ENCODE data around the gene ZAR1L. TPM values are rescaled to one million over a fixed set of nuclear protein-coding genes. Genes with fewer than 3 reads are reported as not detected.

ZAR1L gene
- total RNA-seq, 3 donors from 2014 or later = not detected

GRCh38 chr13:32310134-32310706, 4.9 kb downstream of the ZAR1L start:
- Histone ChIP-seq H3K4me3 (no peak overlapping the region), H3K36me3 (ENCODE audit: low read depth) (no peaks in the 10 kb centered on the region), H3K4me1 (ENCODE audit: low read depth) (no peaks in the 10 kb centered on the region), H3K9me3 (no peaks in the 10 kb centered on the region)
- TF ChIP-seq CTCF (IDR thresholded peaks at IDR 0.05) = peak; percentile 70
- DNase-seq (peak in 1 of 3 donors; percentile 31), ATAC-seq (peak; percentile 80)
- intact Hi-C loops (cut with DNase I, micrococcal nuclease) = loop anchor here in 1 of 2 donors (10.0 kb wide), 1 partner anchor 115 kb away; the partner anchor contains the start of gene N4BP2L1

DNA sequence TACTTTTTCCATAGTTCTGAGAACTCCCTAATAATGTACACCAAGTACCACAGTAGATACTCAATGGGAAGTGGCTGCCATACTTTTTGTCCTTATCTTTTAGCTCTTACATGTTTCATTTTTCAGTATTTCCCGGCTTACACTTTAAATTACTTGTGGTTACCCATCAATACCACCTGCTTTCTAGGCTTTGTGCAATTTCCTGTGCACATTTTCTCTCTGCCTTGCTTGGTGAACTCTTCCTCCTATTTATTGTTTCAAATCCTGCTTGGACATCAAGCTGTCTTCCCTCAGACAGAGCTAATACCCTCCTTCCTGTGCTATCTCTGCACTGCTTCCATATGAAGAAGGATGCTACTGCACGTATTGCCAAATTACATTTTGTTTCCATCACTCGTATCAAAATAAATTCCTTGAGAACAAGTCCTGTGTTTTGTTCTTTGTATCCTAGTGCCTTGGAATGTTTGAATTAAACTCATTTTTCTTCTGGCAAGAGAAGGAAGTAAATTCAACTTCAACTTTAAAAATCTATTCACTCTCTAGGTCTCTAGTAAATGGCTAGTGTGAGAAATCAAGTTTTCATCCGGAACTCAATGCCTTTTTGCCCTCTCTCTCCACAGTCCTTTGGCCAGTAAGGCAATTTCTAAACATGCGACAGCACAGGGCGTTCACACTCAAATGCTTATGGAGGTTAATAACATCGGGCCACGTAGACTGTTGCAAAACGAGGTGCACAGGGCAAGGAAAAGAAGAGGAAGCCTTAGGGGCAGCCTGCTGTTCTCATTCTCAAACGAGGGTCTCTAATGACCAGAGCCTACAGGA, 5.6 kb downstream of the ZAR1L start:
- Histone ChIP-seq H3K4me1 (ENCODE audit: low read depth) (no peaks in the 10 kb centered on the region), H3K9me3 (no peaks in the 10 kb centered on the region), H3K4me3 (no peak overlapping the region), H3K36me3 (ENCODE audit: low read depth) (no peaks in the 10 kb centered on the region)
- intact Hi-C loops (cut with DNase I, micrococcal nuclease) = loop anchor here in 1 of 2 donors (10.0 kb wide), 1 partner anchor 115 kb away; the partner anchor contains the start of gene N4BP2L1
- ATAC-seq (peak; percentile 53), DNase-seq (no peak)
- TF ChIP-seq CTCF (IDR thresholded peaks at IDR 0.05) = no peak

GRCh38 chr13:32305646-32306045, 9.5 kb downstream of the ZAR1L start:
- Histone ChIP-seq H3K4me3 (no peak overlapping the region), H3K9me3 (no peaks in the 10 kb centered on the region), H3K36me3 (ENCODE audit: low read depth) (no peaks in the 10 kb centered on the region), H3K4me1 (ENCODE audit: low read depth) (no peaks in the 10 kb centered on the region)
- TF ChIP-seq CTCF (IDR thresholded peaks at IDR 0.05) = no peak
- intact Hi-C loops (cut with DNase I, micrococcal nuclease) = no loop called here
- DNase-seq (no peak), ATAC-seq (no peak)

DNA sequence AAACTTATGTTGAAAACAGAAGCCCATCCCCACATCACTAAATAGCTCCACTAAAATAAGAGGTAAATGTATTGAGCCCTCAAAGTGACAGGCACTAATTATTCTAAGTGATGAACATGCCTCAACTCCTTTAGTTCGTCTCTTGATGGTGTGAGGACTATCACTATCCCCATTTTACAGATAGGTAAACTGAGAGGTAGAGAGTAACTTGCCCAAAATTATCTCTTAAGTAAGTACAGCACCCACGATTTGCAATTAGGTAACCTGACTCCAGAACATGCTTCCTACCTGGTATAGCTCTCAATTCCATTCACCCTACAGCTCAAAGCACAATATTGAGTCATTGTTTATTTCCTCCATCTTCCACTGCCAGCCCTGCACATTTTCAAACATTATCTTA, 12.7 kb downstream of the ZAR1L start:
- ATAC-seq (no peak), DNase-seq (no peak)
- Histone ChIP-seq H3K9me3 (no peaks in the 10 kb centered on the region), H3K36me3 (ENCODE audit: low read depth) (no peaks in the 10 kb centered on the region), H3K4me3 (no peak overlapping the region), H3K4me1 (ENCODE audit: low read depth) (no peaks in the 10 kb centered on the region)
- no peak for TF ChIP-seq CTCF (IDR thresholded peaks at IDR 0.05)
- intact Hi-C loops (cut with DNase I, micrococcal nuclease) = no loop called here

- Histone ChIP-seq H3K36me3 (ENCODE audit: low read depth) (no peaks in the 10 kb centered on the region), H3K9me3 (no peaks in the 10 kb centered on the region), H3K4me1 (ENCODE audit: low read depth) (no peaks in the 10 kb centered on the region), H3K4me3 (no peak overlapping the region)
- intact Hi-C loops (cut with DNase I, micrococcal nuclease) = no loop called here
- ATAC-seq (no peak), DNase-seq (no peak)
- TF ChIP-seq CTCF (IDR thresholded peaks at IDR 0.05) = no peak
Measured at GRCh38 chr13:32300920-32301319, 14.2 kb downstream of the ZAR1L start.
